Measurements from ENCODE around the gene SHISA7. TPM values are rescaled to one million over a fixed set of nuclear protein-coding genes. Genes with fewer than 3 reads are reported as not detected.
"Not testable (repeated sequence)": the region's sequence is repeated elsewhere in the genome, so short reads cannot be mapped to it uniquely, and the experiment has no call there.

Gene SHISA7
- polyA plus RNA-seq, 1 of the 3 experiments (the other 2 are of a cell fraction), result 0.02 TPM

GRCh38 chr19:55410168-55410567 is 32.9 kb downstream of the SHISA7 start:
- WGBS (ENCODE audit: low lambda C conversion rate), result 94% methylated on average over 2 of the region's 2 CpGs
- Histone ChIP-seq H3K4me1 (ENCODE audit: control insufficient read depth in 1 of 2, insufficient read depth in 2 of 2, low read depth in 1 of 2, low read length in 1 of 2) (peaks cover 0 to 21% of the 10 kb centered on the region in 2 experiments; a peak in 2 of 4 replicates), H3F3A (replicated peaks; ENCODE audit: insufficient read depth) (peaks cover 4% of the 10 kb centered on the region), H3K4me2 (no peak overlapping the region), H3K36me3 (replicated peaks in 1 of 2; ENCODE audit: control insufficient read depth in 1 of 2, insufficient read depth in 2 of 2, low read length in 1 of 2) (peaks cover 5 to 6% of the 10 kb centered on the region in 2 experiments), H2AFZ (ENCODE audit: low read depth) (no peak overlapping the region), H4K20me1 (ENCODE audit: insufficient read depth) (peaks cover 17% of the 10 kb centered on the region), H3K79me2 (ENCODE audit: insufficient read depth) (peaks cover 23% of the 10 kb centered on the region), H3K9me2 (no peaks in the 10 kb centered on the region), H3K9ac (no peak overlapping the region), H3K27me3 (ENCODE audit: insufficient read depth) (no peaks in the 10 kb centered on the region), H3K27ac (ENCODE audit: low read depth in 2 of 2, low read length in 1 of 2) (no peak overlapping the region), H3K4me3 (ENCODE audit: low read depth in 2 of 2, low read length in 1 of 2) (no peak overlapping the region), H3K9me3 (no peaks in the 10 kb centered on the region)
- no peak for DNase-seq
- CTCF ChIA-PET, result interaction anchor here (0.9 to 2.4 kb wide), 4 partner anchors 8 to 269 kb away, joined by 3 to 18 read pairs (median 6); no protein-coding TSS in a partner anchor
- POLR2A ChIA-PET, result no interaction called here
- no peak for TF ChIP-seq SIN3A (IDR thresholded peaks at IDR 0.05; ENCODE audit: borderline replicate concordance, low read depth, low read length)
- no peak for TF ChIP-seq RFX5 (IDR thresholded peaks at IDR 0.05; ENCODE audit: low read length)

DNA sequence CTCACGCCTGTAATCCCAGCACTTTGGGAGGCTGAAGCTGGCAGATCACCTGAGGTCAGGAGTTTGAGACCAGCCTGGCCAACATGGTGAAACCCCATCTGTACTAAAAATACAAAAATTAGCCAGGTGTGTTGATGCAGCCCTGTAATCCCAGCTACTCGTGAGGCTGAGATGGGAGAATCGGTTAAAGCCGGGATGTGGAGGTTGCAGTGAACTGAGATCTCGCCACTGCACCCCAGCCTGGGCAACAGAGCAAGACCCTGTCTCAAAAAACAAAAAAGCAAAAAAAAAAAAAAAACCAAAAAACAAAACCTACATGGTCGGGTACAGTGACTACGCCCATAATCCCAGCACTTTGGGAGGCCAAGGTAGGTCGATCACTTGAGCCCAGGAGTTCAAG is 33.9 kb downstream of the SHISA7 start:
- not testable (repeated sequence) for DNase-seq; H3K4me3 ChIP-seq (ENCODE audit: low read depth in 2 of 2, low read length in 1 of 2); H3K9me2 ChIP-seq; H2AFZ ChIP-seq (ENCODE audit: low read depth); H3K9me3 ChIP-seq; H3K27ac ChIP-seq (ENCODE audit: low read depth in 2 of 2, low read length in 1 of 2); H3F3A ChIP-seq (replicated peaks; ENCODE audit: insufficient read depth); H3K4me2 ChIP-seq; H3K9ac ChIP-seq; H3K27me3 ChIP-seq (ENCODE audit: insufficient read depth)
- WGBS (ENCODE audit: low lambda C conversion rate), result 95% methylated on average over 8 of the region's 8 CpGs
- Histone ChIP-seq H3K79me2 (ENCODE audit: insufficient read depth) (peaks cover 33% of the 10 kb centered on the region), H4K20me1 (ENCODE audit: insufficient read depth) (peaks cover 25% of the 10 kb centered on the region), H3K4me1 (ENCODE audit: control insufficient read depth in 1 of 2, insufficient read depth in 2 of 2, low read depth in 1 of 2, low read length in 1 of 2) (peaks cover 5 to 21% of the 10 kb centered on the region in 2 experiments; a peak in 3 of 4 replicates), H3K36me3 (replicated peaks in 1 of 2; ENCODE audit: control insufficient read depth in 1 of 2, insufficient read depth in 2 of 2, low read length in 1 of 2) (peaks cover 6 to 12% of the 10 kb centered on the region in 2 experiments)
- ChIA-PET CTCF (interaction anchor here (0.9 to 2.4 kb wide), 5 partner anchors 9 to 268 kb away, joined by 3 to 18 read pairs (median 5); no protein-coding TSS in a partner anchor), POLR2A (interaction anchor here (0.6 to 0.8 kb wide), 2 partner anchors 19 to 70 kb away, joined by 3 read pairs; partner anchors contain the start of gene KMT5C)

GRCh38 chr19:55408533-55408872 is 34.6 kb downstream of the SHISA7 start:
- Histone ChIP-seq H3K27me3 (ENCODE audit: insufficient read depth) (no peaks in the 10 kb centered on the region), H3K4me2 (peak overlapping the region; percentile 68), H3K79me2 (ENCODE audit: insufficient read depth) (peaks cover 40% of the 10 kb centered on the region), H3K36me3 (replicated peaks in 1 of 2; ENCODE audit: control insufficient read depth in 1 of 2, insufficient read depth in 2 of 2, low read length in 1 of 2) (peaks cover 7 to 12% of the 10 kb centered on the region in 2 experiments), H4K20me1 (ENCODE audit: insufficient read depth) (peaks cover 32% of the 10 kb centered on the region), H2AFZ (ENCODE audit: low read depth) (peak overlapping the region; percentile 87), H3K9me2 (no peaks in the 10 kb centered on the region), H3K4me3 (ENCODE audit: low read depth in 2 of 2, low read length in 1 of 2) (peak overlapping the region; percentile 33 to 43), H3K9me3 (no peaks in the 10 kb centered on the region), H3F3A (replicated peaks; ENCODE audit: insufficient read depth) (peaks cover 10% of the 10 kb centered on the region), H3K9ac (peak overlapping the region; percentile 58), H3K27ac (ENCODE audit: low read depth in 2 of 2, low read length in 1 of 2) (peak overlapping the region; percentile 98), H3K4me1 (ENCODE audit: control insufficient read depth in 1 of 2, insufficient read depth in 2 of 2, low read depth in 1 of 2, low read length in 1 of 2) (peaks cover 5 to 21% of the 10 kb centered on the region in 2 experiments; a peak in 3 of 4 replicates)
- ChIA-PET POLR2A (interaction anchor here (0.8 kb wide), 1 partner anchor 69 kb away, joined by 3 read pairs; the partner anchor contains the start of gene KMT5C), CTCF (interaction anchor here (0.7 to 2.4 kb wide), 3 partner anchors 10 to 106 kb away, joined by 3 to 18 read pairs (median 5); no protein-coding TSS in a partner anchor)
- no peak for DNase-seq
- no peak for TF ChIP-seq NFIC (IDR thresholded peaks at IDR 0.05; ENCODE audit: borderline replicate concordance)
- no peak for TF ChIP-seq POLR2AphosphoS5 (IDR thresholded peaks at IDR 0.05; ENCODE audit: low read depth, low read length)
- TF ChIP-seq TCF12 (IDR thresholded peaks at IDR 0.05), result no peak
- TF ChIP-seq TAF1 (IDR thresholded peaks at IDR 0.05; ENCODE audit: borderline replicate concordance, low read depth, low read length), result no peak
- TF ChIP-seq, protein P1, sequence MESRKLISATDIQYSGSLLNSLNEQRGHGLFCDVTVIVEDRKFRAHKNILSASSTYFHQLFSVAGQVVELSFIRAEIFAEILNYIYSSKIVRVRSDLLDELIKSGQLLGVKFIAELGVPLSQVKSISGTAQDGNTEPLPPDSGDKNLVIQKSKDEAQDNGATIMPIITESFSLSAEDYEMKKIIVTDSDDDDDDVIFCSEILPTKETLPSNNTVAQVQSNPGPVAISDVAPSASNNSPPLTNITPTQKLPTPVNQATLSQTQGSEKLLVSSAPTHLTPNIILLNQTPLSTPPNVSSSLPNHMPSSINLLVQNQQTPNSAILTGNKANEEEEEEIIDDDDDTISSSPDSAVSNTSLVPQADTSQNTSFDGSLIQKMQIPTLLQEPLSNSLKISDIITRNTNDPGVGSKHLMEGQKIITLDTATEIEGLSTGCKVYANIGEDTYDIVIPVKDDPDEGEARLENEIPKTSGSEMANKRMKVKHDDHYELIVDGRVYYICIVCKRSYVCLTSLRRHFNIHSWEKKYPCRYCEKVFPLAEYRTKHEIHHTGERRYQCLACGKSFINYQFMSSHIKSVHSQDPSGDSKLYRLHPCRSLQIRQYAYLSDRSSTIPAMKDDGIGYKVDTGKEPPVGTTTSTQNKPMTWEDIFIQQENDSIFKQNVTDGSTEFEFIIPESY (IDR thresholded peaks at IDR 0.05; ENCODE audit: borderline replicate concordance, low read depth), result no peak
- TF ChIP-seq RAD21 (IDR thresholded peaks at IDR 0.05; ENCODE audit: low read length), result no peak
- 59% methylated on average over 9 of the region's 9 CpGs for WGBS (ENCODE audit: low lambda C conversion rate)
